SU-DHL-6 (cell line): Measurements from ENCODE around the gene SUPT3H.

Source experiments
- H2AFZ ChIP-seq: fragments of 200-600 bp; sonication (generic); 2 replicates; pipeline ENCODE4 v1.6.1; 2014; ENCODE audit warnings: low read depth, mild to moderate bottlenecking, moderate library complexity, mixed read lengths, antibody characterized with exemption, low read length; ENCODE audit not compliant: severe bottlenecking
- H3F3A ChIP-seq: fragments of 200-600 bp; shearing (Covaris generic); 2 replicates; pipeline ENCODE4 v1.6.0; 2016; ENCODE audit warnings: antibody characterized with exemption, mild to moderate bottlenecking; ENCODE audit not compliant: insufficient read depth
- H3K27ac ChIP-seq: fragments of 200-600 bp; sonication (generic); 2 replicates; pipeline ENCODE4 v1.5.1; 2016; ENCODE audit warnings: low read depth, mild to moderate bottlenecking, low read length, moderate library complexity, mixed read lengths
- H3K27me3 ChIP-seq: fragments of 200-600 bp; sonication (generic), shearing (Covaris generic); 2 replicates; pipeline ENCODE4 v1.6.0; 2014; ENCODE audit warnings: mild to moderate bottlenecking, low read length
- H3K36me3 ChIP-seq: fragments of 200-600 bp; sonication (generic); 2 replicates; pipeline ENCODE4 v1.6.1; 2014; ENCODE audit warnings: mild to moderate bottlenecking, low read length, mixed read lengths
- H3K4me2 ChIP-seq: fragments of 300-600, 200-600 bp; shearing (Covaris generic), sonication (generic); 2 replicates; pipeline ENCODE4 v1.6.0; 2014; ENCODE audit warnings: low read length, low read depth, mild to moderate bottlenecking; ENCODE audit not compliant: poor library complexity, severe bottlenecking
- H3K4me3 ChIP-seq: fragments of 200-600 bp; sonication (generic); 2 replicates; pipeline ENCODE4 v1.5.1; 2014; ENCODE audit warnings: antibody characterized with exemption, low read length, mild to moderate bottlenecking, mixed read lengths; ENCODE audit not compliant: insufficient read depth, poor library complexity, severe bottlenecking
- H3K79me2 ChIP-seq: fragments of 200-600 bp; sonication (generic); 2 replicates; pipeline ENCODE4 v1.6.1; 2014; ENCODE audit warnings: mild to moderate bottlenecking, low read length, moderate library complexity; ENCODE audit not compliant: insufficient read depth
- H3K9ac ChIP-seq: fragments of 200-600 bp; sonication (generic); 2 replicates; pipeline ENCODE4 v1.7.0; 2014; ENCODE audit warnings: mild to moderate bottlenecking, low read length
- H3K9me2 ChIP-seq: fragments of 200-600 bp; sonication (generic); replicated peaks from 2 replicates; pipeline ENCODE4 v1.6.1; 2014; ENCODE audit warnings: low read length; ENCODE audit not compliant: insufficient read depth
- H3K9me3 ChIP-seq: fragments of 200-600 bp; sonication (generic); 2 replicates; pipeline ENCODE4 v1.6.1; 2014; ENCODE audit warnings: low read length, mixed read lengths; ENCODE audit not compliant: insufficient read depth
- H4K20me1 ChIP-seq: fragments of 200-600 bp; sonication (generic); 2 replicates; pipeline ENCODE4 v1.6.1; 2014; ENCODE audit warnings: low read depth, mild to moderate bottlenecking, antibody characterized with exemption, low read length, moderate library complexity, mixed read lengths
- EZH2phosphoT487 ChIP-seq: fragments of 200-600 bp; sonication (generic), shearing (Covaris generic); conservative IDR thresholded peaks from 2 replicates; pipeline ENCODE4 v1.6.1; 2018; ENCODE audit warnings: mild to moderate bottlenecking, antibody characterized with exemption, low read length, moderate library complexity, mixed read lengths
- TF ChIP-seq, protein P1 (sequence below): fragments of 200-600 bp; sonication (generic); IDR thresholded peaks from one replicate; pipeline ENCODE4 v1.5.1; 2017; ENCODE audit warnings: antibody characterized with exemption, mild to moderate bottlenecking, low read length, moderate library complexity; ENCODE audit not compliant: insufficient read depth, poor library complexity, severe bottlenecking

Gene SUPT3H

DNA sequence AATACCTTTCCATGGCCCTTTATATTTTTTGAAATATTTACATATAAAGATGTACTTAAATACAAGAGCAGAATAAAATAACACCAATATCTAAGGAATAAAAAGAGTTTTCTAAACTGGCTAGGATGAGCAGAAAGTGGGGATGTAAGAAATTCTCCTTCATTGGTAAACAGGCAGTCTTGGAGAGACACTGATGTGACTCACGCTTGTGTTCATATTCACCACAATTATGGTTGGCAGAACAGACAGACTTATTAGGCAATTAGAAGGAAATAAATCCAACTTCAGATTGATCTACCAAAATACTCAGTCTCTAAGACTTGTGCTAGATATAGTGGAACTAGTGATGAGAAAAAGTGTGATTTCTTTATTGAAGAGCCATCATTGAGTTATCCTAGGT, 526.6 kb downstream of the SUPT3H start:
- no peaks in the 10 kb centered on the region for H3K9me3 ChIP-seq
- no peak overlapping the region for H3K4me3 ChIP-seq
- H3K79me2 ChIP-seq = no peaks in the 10 kb centered on the region
- H3K36me3 ChIP-seq = no peaks in the 10 kb centered on the region
- H3K27ac ChIP-seq = no peak overlapping the region
- no peaks in the 10 kb centered on the region for H3F3A ChIP-seq
- no peaks in the 10 kb centered on the region for H3K9me2 ChIP-seq
- no peaks in the 10 kb centered on the region for H4K20me1 ChIP-seq
- no peak overlapping the region for H2AFZ ChIP-seq
- no peak overlapping the region for H3K9ac ChIP-seq
- H3K27me3 ChIP-seq = no peaks in the 10 kb centered on the region
- TF ChIP-seq, protein P1, sequence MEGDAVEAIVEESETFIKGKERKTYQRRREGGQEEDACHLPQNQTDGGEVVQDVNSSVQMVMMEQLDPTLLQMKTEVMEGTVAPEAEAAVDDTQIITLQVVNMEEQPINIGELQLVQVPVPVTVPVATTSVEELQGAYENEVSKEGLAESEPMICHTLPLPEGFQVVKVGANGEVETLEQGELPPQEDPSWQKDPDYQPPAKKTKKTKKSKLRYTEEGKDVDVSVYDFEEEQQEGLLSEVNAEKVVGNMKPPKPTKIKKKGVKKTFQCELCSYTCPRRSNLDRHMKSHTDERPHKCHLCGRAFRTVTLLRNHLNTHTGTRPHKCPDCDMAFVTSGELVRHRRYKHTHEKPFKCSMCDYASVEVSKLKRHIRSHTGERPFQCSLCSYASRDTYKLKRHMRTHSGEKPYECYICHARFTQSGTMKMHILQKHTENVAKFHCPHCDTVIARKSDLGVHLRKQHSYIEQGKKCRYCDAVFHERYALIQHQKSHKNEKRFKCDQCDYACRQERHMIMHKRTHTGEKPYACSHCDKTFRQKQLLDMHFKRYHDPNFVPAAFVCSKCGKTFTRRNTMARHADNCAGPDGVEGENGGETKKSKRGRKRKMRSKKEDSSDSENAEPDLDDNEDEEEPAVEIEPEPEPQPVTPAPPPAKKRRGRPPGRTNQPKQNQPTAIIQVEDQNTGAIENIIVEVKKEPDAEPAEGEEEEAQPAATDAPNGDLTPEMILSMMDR = no peak
- TF ChIP-seq EZH2phosphoT487 = no peak
- H3K4me2 ChIP-seq = no peak overlapping the region

DNA sequence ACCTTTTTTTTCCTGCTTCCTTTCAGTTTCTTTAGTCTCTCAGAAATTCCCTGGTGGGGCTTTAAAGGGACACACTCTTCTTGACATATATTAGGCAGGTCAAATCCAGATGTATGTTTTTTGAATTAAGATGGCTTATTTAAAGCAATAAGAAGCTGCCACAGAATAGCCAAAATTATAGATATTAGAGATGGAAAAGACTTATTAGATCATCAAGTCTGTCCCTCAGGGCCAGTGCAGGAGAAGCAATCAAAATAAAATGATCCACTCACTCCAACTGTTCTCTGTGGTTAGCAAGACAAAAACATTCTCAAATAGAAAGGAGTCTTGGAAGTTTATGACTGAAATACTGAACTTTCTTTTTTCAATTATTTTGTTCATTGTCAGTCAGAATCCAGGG, 527.4 kb downstream of the SUPT3H start:
- Histone ChIP-seq H3K4me3 (no peak overlapping the region), H3K79me2 (no peaks in the 10 kb centered on the region), H2AFZ (no peak overlapping the region), H3K9me2 (no peaks in the 10 kb centered on the region), H3K4me2 (no peak overlapping the region), H3K36me3 (no peaks in the 10 kb centered on the region), H4K20me1 (no peaks in the 10 kb centered on the region), H3K9me3 (no peaks in the 10 kb centered on the region), H3F3A (no peaks in the 10 kb centered on the region), H3K9ac (no peak overlapping the region), H3K27ac (no peak overlapping the region), H3K27me3 (no peaks in the 10 kb centered on the region)
- TF ChIP-seq, protein P1 = no peak
- no peak for TF ChIP-seq EZH2phosphoT487

DNA sequence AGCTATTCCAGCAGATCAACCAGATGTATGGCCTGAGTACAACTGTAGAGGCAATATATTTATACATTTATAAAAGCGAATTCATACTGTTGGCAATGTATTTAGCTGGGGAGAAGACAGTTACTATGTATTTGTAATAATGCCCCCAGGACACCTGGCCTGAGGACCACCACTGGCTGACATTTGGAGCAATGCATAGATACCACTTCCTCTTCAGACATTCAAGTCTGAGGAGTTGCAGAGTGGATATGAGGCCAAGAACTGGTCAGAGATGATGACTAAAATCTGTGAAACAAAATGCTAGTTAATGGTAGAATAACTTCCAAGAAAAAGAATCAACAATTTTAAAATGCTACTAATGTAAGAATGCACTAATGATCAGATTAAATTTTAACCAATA, 527.9 kb downstream of the SUPT3H start:
- no peak overlapping the region for H3K4me2 ChIP-seq
- no peak overlapping the region for H3K27ac ChIP-seq
- no peak overlapping the region for H3K9ac ChIP-seq
- no peaks in the 10 kb centered on the region for H3K79me2 ChIP-seq
- no peak overlapping the region for H3K4me3 ChIP-seq
- H2AFZ ChIP-seq = no peak overlapping the region
- H3K36me3 ChIP-seq = no peaks in the 10 kb centered on the region
- no peaks in the 10 kb centered on the region for H4K20me1 ChIP-seq
- H3K9me2 ChIP-seq = no peaks in the 10 kb centered on the region
- H3K27me3 ChIP-seq = no peaks in the 10 kb centered on the region
- TF ChIP-seq EZH2phosphoT487 = no peak
- TF ChIP-seq, protein P1 = no peak
- no peaks in the 10 kb centered on the region for H3K9me3 ChIP-seq
- H3F3A ChIP-seq = no peaks in the 10 kb centered on the region

DNA sequence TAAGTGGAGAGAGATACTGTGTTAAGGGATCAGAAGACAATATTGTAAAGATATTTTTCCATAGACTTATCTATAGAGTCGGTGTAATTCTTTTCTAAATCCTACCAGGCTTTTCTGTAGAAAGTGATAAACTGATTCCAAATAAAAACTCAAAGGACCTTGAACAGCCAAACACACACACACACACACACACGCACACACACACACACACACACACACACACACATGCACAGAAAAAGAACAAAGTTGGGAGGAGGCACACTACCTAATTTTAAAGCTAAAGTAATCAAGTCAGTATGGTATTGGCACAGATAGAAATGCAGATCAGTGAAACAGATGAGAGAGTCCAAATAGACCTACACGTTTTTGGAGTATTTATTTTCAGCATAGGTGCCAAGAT, 534.0 kb downstream of the SUPT3H start:
- no peaks in the 10 kb centered on the region for H4K20me1 ChIP-seq
- H3F3A ChIP-seq = no peaks in the 10 kb centered on the region
- H3K9ac ChIP-seq = no peak overlapping the region
- H3K4me2 ChIP-seq = no peak overlapping the region
- H3K9me3 ChIP-seq = no peaks in the 10 kb centered on the region
- H3K36me3 ChIP-seq = no peaks in the 10 kb centered on the region
- H2AFZ ChIP-seq = no peak overlapping the region
- H3K27me3 ChIP-seq = no peaks in the 10 kb centered on the region
- H3K27ac ChIP-seq = no peak overlapping the region
- H3K9me2 ChIP-seq = no peaks in the 10 kb centered on the region
- TF ChIP-seq, protein P1 = no peak
- no peak for TF ChIP-seq EZH2phosphoT487
- H3K79me2 ChIP-seq = no peaks in the 10 kb centered on the region
- no peak overlapping the region for H3K4me3 ChIP-seq
